HepG2 (cell line): ENCODE measurements around the gene STX2. TPM values are rescaled to one million over a fixed set of nuclear protein-coding genes. Genes with fewer than 3 reads are reported as not detected.

Experiments used
- ATAC-seq: fragments of 200-7000 bp; cut with Tn5 transposase; 3 replicates; pipeline ENCODE4 v1.9.1; 2020; ENCODE audit warnings: mild to moderate bottlenecking, moderate library complexity
- BruUV-seq: library from RNA; stranded (reverse); fragments of 400-500 nt; replicated peaks from 2 replicates; lab custom pipeline; 2021; lab: Mats Ljungman, UMichigan
- CTCF ChIA-PET: fragments of 300-600 bp; formaldehyde crosslinking; extraction: SDS; loops from one replicate; lab custom pipeline; 2021; ENCODE audit warnings: low total read pairs, inconsistent platforms, low intra/inter-chr PET ratio; lab: Yijun Ruan, JAX
- POLR2A ChIA-PET: fragments of 350-600 bp; sonication (Branson Sonifier 250); formaldehyde crosslinking; loops from one replicate; lab custom pipeline; 2020; ENCODE audit warnings: antibody characterized with exemption, inconsistent platforms; lab: Yijun Ruan, JAX
- DNase-seq: peaks from one replicate; pipeline ENCODE4 v3.0.0-alpha.2; 2015; ENCODE audit warnings: low spot score
- FAIRE-seq: peaks from 3 replicates; lab custom pipeline; 2011; peaks lifted over from hg19 to GRCh38; lab: Jason Lieb, UNC
- H2AFZ ChIP-seq: one replicate; pipeline ENCODE4 v1.6.1; 2011; ENCODE audit warnings: low read length, inconsistent platforms
- H3K27ac ChIP-seq: fragments of 300-600 bp; 3 replicates; pipeline ENCODE4 v1.8.0; 2011; ENCODE audit warnings: mixed run types, mild to moderate bottlenecking, mixed read lengths, low read length, inconsistent platforms; ENCODE audit not compliant: insufficient read depth; ENCODE audit errors: extremely low read length
- H3K27me3 ChIP-seq, 2 experiments: fragments of 200-600 bp in 1 of 2; 2 replicates in 1 of 2; 3 replicates in 1 of 2; pipeline versions ENCODE4 v1.6.0 to v1.8.0; 2011; ENCODE audit warnings: low read length in 2 of 2, mild to moderate bottlenecking in 2 of 2, moderate library complexity in 2 of 2, inconsistent platforms in 1 of 2; ENCODE audit not compliant: insufficient read depth in 2 of 2, control insufficient read depth in 1 of 2
- H3K36me3 ChIP-seq, 2 experiments: fragments of 200-600 bp in 1 of 2; replicated peaks in 1 of 2; 2 replicates in 1 of 2; 3 replicates in 1 of 2; pipeline versions ENCODE4 v1.5.1 to v1.8.0; 2011; ENCODE audit warnings: low read length in 2 of 2, inconsistent platforms in 1 of 2; ENCODE audit not compliant: insufficient read depth in 2 of 2, control insufficient read depth in 1 of 2
- H3K4me1 ChIP-seq: 2 replicates; pipeline ENCODE4 v1.5.1; 2012; ENCODE audit warnings: low read length, inconsistent platforms; ENCODE audit not compliant: insufficient read depth
- H3K4me2 ChIP-seq: 2 replicates; pipeline ENCODE4 v1.6.0; 2011; ENCODE audit warnings: low read depth, low read length, inconsistent platforms
- H3K4me3 ChIP-seq, 3 experiments: fragments of 200-600 bp in 1 of 3; sonication (generic), shearing (Covaris generic) in 1 of 3; replicated peaks in 1 of 3; 2 replicates each; pipeline ENCODE4 v1.5.1; 2011 to 2016; ENCODE audit warnings: low read length in 3 of 3, inconsistent platforms in 2 of 3, low read depth in 2 of 3, mild to moderate bottlenecking in 2 of 3, control low read depth in 1 of 3, mixed read lengths in 1 of 3; ENCODE audit not compliant: insufficient read depth in 1 of 3
- H3K79me2 ChIP-seq: one replicate; pipeline ENCODE4 v1.6.1; 2011; ENCODE audit warnings: low read length, inconsistent platforms; ENCODE audit not compliant: insufficient read depth
- H3K9ac ChIP-seq: 2 replicates; pipeline ENCODE4 v1.6.0; 2011; ENCODE audit warnings: mild to moderate bottlenecking, low read depth, low read length, inconsistent platforms; ENCODE audit not compliant: insufficient read depth
- H3K9me3 ChIP-seq: 2 replicates; pipeline ENCODE4 v1.5.1; 2012; ENCODE audit warnings: mild to moderate bottlenecking, low read length
- H4K20me1 ChIP-seq: 2 replicates; pipeline ENCODE4 v1.6.0; 2011; ENCODE audit warnings: inconsistent platforms, mild to moderate bottlenecking, low read length, moderate library complexity; ENCODE audit not compliant: insufficient read depth
- CHD4 ChIP-seq: fragments of 200-600 bp; sonication (generic); IDR thresholded peaks from 2 replicates; pipeline ENCODE4 v1.7.0; 2017; ENCODE audit warnings: mild to moderate bottlenecking, low read length, borderline replicate concordance
- HNRNPK ChIP-seq: fragments of 200-400 bp; formaldehyde crosslinking; IDR thresholded peaks from 2 replicates; pipeline ENCODE4 v1.6.1; 2018; ENCODE audit warnings: low read length, low read depth, moderate library complexity, mild to moderate bottlenecking; ENCODE audit not compliant: poor library complexity, severe bottlenecking
- SAP130 ChIP-seq: IDR thresholded peaks from 2 replicates; pipeline ENCODE4 v1.6.1; 2016; ENCODE audit warnings: low read depth
- SOX6 ChIP-seq, 2 experiments: fragments of 450-650 bp in 1 of 2; sonication (generic) in 1 of 2; formaldehyde crosslinking in 1 of 2; IDR thresholded peaks; 2 replicates each; pipeline versions ENCODE4 v1.4.0 to v1.6.1; 2017 to 2020; ENCODE audit warnings: antibody characterized with exemption in 1 of 2, mild to moderate bottlenecking in 1 of 2, missing genetic modification reagents in 1 of 2
- THAP11 ChIP-seq: IDR thresholded peaks from 2 replicates; pipeline ENCODE4 v1.6.1; 2016; ENCODE audit warnings: missing biosample characterization, missing genetic modification reagents
- ZBTB26 ChIP-seq: IDR thresholded peaks from 2 replicates; pipeline ENCODE4 v1.6.1; 2016; ENCODE audit warnings: missing compliant biosample characterization, missing genetic modification reagents, borderline replicate concordance
- ZNF264 ChIP-seq: sonication (generic); formaldehyde crosslinking; IDR thresholded peaks from 2 replicates; pipeline ENCODE4 v1.4.0; 2020; ENCODE audit warnings: missing genetic modification reagents
- ZNF441 ChIP-seq: sonication (generic); formaldehyde crosslinking; IDR thresholded peaks from 2 replicates; pipeline ENCODE4 v1.7.0; 2021; ENCODE audit warnings: missing genetic modification reagents, borderline replicate concordance
- ZNF614 ChIP-seq: IDR thresholded peaks from 2 replicates; pipeline ENCODE4 v1.6.1; 2018; ENCODE audit warnings: missing biosample characterization, missing genetic modification reagents, inconsistent platforms, borderline replicate concordance
- ZNF776 ChIP-seq: sonication (generic); formaldehyde crosslinking; IDR thresholded peaks from 2 replicates; pipeline ENCODE4 v1.4.0; 2020; ENCODE audit warnings: mild to moderate bottlenecking, missing genetic modification reagents
- WGBS: methylation state at CpG from one replicate; pipeline ENCODE4 v1.1.6; 2017; ENCODE audit warnings: low lambda C conversion rate; 5-methylcytosine and 5-hydroxymethylcytosine counted together
- in situ Hi-C: cut with HindIII; loops from 2 replicates; pipeline ENCODE4 v1.10.0; 2017; ENCODE audit warnings: low pct_unique_long_range_greater_than_20kb; ENCODE audit not compliant: extremely low pct_ligation_motif_present
- intact Hi-C: fragments of 100-400 bp; cut with micrococcal nuclease; formaldehyde crosslinking; loops from one replicate; pipeline ENCODE4 v1.10.0; 2022; ENCODE audit not compliant: unreplicated experiment
- polyA plus RNA-seq, 8 experiments: library from polyadenylated mRNA; depleted of rRNA in 3 of 8; stranded (reverse) in 7 of 8; unstranded in 1 of 8; fragments of >200 nt; fragmentation: Illumina TruSeq in 4 of 8; extraction: Trizol in 4 of 8; gene quantifications; 2 replicates each; pipeline versions ENCODE4 v1.2.1 to v1.2.3, GENCODE V29; 2011 to 2016; ENCODE audit warnings: low read depth in 4 of 8, missing spikeins in 1 of 8, mixed read lengths in 1 of 8; ENCODE audit not compliant: insufficient read depth in 1 of 8
- total RNA-seq, 5 experiments: library from RNA; depleted of rRNA; stranded (reverse); fragments of >200 nt; fragmentation: Illumina TruSeq; extraction: Trizol; gene quantifications; 2 replicates each; pipeline ENCODE4 v1.2.3, GENCODE V29; 2016; ENCODE audit warnings: low read depth in 1 of 5
- TF ChIP-seq, protein P1 (sequence below): sonication (generic); formaldehyde crosslinking; IDR thresholded peaks from 2 replicates; pipeline ENCODE4 v1.5.0; 2020; ENCODE audit warnings: missing genetic modification reagents
- TF ChIP-seq, protein P2 (sequence below): sonication (generic); IDR thresholded peaks from 2 replicates; pipeline ENCODE4 v1.6.1; 2016; ENCODE audit warnings: low read depth, borderline replicate concordance

Gene STX2
- total and polyA plus RNA-seq, 2 of the 13 experiments (the other 11 are each of a cell fraction or from before 2014, with no cell fraction given), result 13.4 to 25.1 TPM

DNA sequence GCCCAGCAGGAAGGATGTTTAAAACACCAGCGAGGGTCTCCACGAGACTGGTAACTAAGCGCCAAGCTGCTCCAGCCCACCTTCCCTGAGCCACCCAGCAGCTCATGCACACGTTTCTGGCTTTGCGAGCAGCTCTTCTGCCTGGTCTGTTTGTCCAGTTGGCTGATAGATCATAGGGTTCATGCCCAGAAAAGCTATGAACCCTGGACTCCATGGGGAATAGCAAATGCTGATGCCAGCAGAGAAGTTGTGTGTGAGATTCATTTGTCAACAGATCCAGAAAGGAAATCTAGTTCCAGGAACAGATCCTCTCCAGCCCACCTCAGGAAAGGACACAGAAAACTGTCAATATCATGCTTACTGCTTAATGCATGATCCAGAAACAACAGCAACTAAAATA lies 94.8 kb downstream of the STX2 start:
- Histone ChIP-seq H3K9me3 (no peaks in the 10 kb centered on the region), H3K27me3 (peaks cover 0 to 18% of the 10 kb centered on the region in 2 experiments; a peak in 3 of 5 replicates), H3K4me3 (no peak overlapping the region), H3K79me2 (no peaks in the 10 kb centered on the region), H3K27ac (no peak overlapping the region), H3K4me2 (no peak overlapping the region), H4K20me1 (no peaks in the 10 kb centered on the region), H3K36me3 (no peaks in the 10 kb centered on the region), H3K4me1 (no peaks in the 10 kb centered on the region), H3K9ac (no peak overlapping the region), H2AFZ (no peak overlapping the region)
- intact Hi-C loops (loop anchor here (10.0 kb wide), 2 partner anchors 279 to 699 kb away; no protein-coding TSS in a partner anchor), in situ Hi-C loops (loop anchor here (25.0 kb wide), 1 partner anchor 707 kb away; no protein-coding TSS in a partner anchor)
- DNase-seq (no peak), ATAC-seq (no peak), FAIRE-seq (no peak)
- POLR2A ChIA-PET, result no interaction called here
- WGBS, result 0% methylated on average over 5 of the region's 5 CpGs
- CTCF ChIA-PET, result no interaction called here
- BruUV-seq, result no TSS peak
- TF ChIP-seq THAP11 (CRISPR knock-in tag), result no peak
- TF ChIP-seq CHD4, result no peak
- no peak for TF ChIP-seq HNRNPK
- no peak for TF ChIP-seq ZNF614 (CRISPR knock-in tag)
- TF ChIP-seq ZBTB26 (CRISPR knock-in tag), result no peak
- TF ChIP-seq ZNF441 (CRISPR knock-in tag), result no peak
- TF ChIP-seq, protein P1, sequence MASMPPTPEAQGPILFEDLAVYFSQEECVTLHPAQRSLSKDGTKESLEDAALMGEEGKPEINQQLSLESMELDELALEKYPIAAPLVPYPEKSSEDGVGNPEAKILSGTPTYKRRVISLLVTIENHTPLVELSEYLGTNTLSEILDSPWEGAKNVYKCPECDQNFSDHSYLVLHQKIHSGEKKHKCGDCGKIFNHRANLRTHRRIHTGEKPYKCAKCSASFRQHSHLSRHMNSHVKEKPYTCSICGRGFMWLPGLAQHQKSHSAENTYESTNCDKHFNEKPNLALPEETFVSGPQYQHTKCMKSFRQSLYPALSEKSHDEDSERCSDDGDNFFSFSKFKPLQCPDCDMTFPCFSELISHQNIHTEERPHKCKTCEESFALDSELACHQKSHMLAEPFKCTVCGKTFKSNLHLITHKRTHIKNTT (CRISPR knock-in tag), result no peak
- TF ChIP-seq SOX6 (IDR thresholded peaks at IDR 0.05), result no peak
- no peak for TF ChIP-seq SOX6 (CRISPR knock-in tag; IDR thresholded peaks at IDR 0.05)
- no peak for TF ChIP-seq SAP130 (CRISPR knock-in tag)
- TF ChIP-seq, protein P2, sequence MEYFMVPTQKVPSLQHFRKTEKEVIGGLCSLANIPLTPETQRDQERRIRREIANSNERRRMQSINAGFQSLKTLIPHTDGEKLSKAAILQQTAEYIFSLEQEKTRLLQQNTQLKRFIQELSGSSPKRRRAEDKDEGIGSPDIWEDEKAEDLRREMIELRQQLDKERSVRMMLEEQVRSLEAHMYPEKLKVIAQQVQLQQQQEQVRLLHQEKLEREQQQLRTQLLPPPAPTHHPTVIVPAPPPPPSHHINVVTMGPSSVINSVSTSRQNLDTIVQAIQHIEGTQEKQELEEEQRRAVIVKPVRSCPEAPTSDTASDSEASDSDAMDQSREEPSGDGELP, result no peak
- no peak for TF ChIP-seq ZNF776 (CRISPR knock-in tag)
- no peak for TF ChIP-seq ZNF264 (CRISPR knock-in tag)
